Testis (tissue), 2 donors: ENCODE results near the gene GLRX3.

Experiments used
- POLR2A ChIP-seq: fragments of 450-650 bp; IDR thresholded peaks from one replicate; pipeline ENCODE4 v1.6.1; 2017; ENCODE audit warnings: antibody characterized with exemption, mild to moderate bottlenecking, moderate library complexity
- TF ChIP-seq, protein P1 (sequence below), 3 experiments: fragments of 450-650 bp in 2 of 3; fragments of 200-600 bp in 1 of 3; sonication (generic) in 1 of 3; IDR thresholded peaks; one replicate each; pipeline ENCODE4 v1.5.1; 2016 to 2019; ENCODE audit warnings: antibody characterized with exemption in 3 of 3, mild to moderate bottlenecking in 2 of 3, moderate library complexity in 1 of 3

- TF ChIP-seq, protein P1, sequence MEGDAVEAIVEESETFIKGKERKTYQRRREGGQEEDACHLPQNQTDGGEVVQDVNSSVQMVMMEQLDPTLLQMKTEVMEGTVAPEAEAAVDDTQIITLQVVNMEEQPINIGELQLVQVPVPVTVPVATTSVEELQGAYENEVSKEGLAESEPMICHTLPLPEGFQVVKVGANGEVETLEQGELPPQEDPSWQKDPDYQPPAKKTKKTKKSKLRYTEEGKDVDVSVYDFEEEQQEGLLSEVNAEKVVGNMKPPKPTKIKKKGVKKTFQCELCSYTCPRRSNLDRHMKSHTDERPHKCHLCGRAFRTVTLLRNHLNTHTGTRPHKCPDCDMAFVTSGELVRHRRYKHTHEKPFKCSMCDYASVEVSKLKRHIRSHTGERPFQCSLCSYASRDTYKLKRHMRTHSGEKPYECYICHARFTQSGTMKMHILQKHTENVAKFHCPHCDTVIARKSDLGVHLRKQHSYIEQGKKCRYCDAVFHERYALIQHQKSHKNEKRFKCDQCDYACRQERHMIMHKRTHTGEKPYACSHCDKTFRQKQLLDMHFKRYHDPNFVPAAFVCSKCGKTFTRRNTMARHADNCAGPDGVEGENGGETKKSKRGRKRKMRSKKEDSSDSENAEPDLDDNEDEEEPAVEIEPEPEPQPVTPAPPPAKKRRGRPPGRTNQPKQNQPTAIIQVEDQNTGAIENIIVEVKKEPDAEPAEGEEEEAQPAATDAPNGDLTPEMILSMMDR (IDR thresholded peaks at IDR 0.05), result no peak
- no peak for TF ChIP-seq POLR2A
Measured at GRCh38 chr10:130137659-130138478, 1.7 kb downstream of the GLRX3 start.
